Endothelial cell of umbilical vein (primary cell): Measurements from ENCODE around the gene LOXL1. TPM values are rescaled to one million over a fixed set of nuclear protein-coding genes. Genes with fewer than 3 reads are reported as not detected.

ENCODE experiments used
- BruUV-seq: library from RNA; stranded (reverse); fragments of 400-500 nt; replicated peaks from 2 replicates; lab custom pipeline; 2021; lab: Mats Ljungman, UMichigan
- CTCF ChIA-PET: fragments of 300-600, 350-600 bp; sonication (Branson Sonifier 250); formaldehyde crosslinking; loops from one replicate; lab custom pipeline; 2021; ENCODE audit warnings: antibody characterized with exemption, inconsistent platforms; lab: Charles Lee
- POLR2A ChIA-PET: fragments of 300-600, 350-600 bp; sonication (Branson Sonifier 250); formaldehyde crosslinking; loops from one replicate; lab custom pipeline; 2021; ENCODE audit warnings: antibody characterized with exemption, inconsistent platforms; lab: Charles Lee
- DNase-seq: peaks from one replicate; pipeline ENCODE4 v3.0.0-alpha.2; 2011; ENCODE audit warnings: low read depth, low spot score
- FAIRE-seq: peaks from 2 replicates; lab custom pipeline; 2011; peaks lifted over from hg19 to GRCh38; lab: Jason Lieb, UNC
- H2AFZ ChIP-seq: 2 replicates; pipeline ENCODE4 v1.6.0; 2012; ENCODE audit warnings: low read depth, low read length, control low read depth, inconsistent platforms
- H3K27ac ChIP-seq: 2 replicates; pipeline ENCODE4 v1.5.1; 2011; ENCODE audit warnings: low read depth, mild to moderate bottlenecking, control low read depth, low read length, moderate library complexity; ENCODE audit not compliant: insufficient read depth
- H3K27me3 ChIP-seq, 2 experiments: 2 replicates each; pipeline versions ENCODE4 v1.6.0 to v1.6.1; 2011; ENCODE audit warnings: low read length in 2 of 2, mixed read lengths in 1 of 2; ENCODE audit not compliant: control insufficient read depth in 2 of 2, insufficient read depth in 2 of 2
- H3K36me3 ChIP-seq, 2 experiments: 2 replicates in 1 of 2; 3 replicates in 1 of 2; pipeline ENCODE4 v1.5.1; 2011; ENCODE audit warnings: low read length in 2 of 2, mild to moderate bottlenecking in 1 of 2, moderate library complexity in 1 of 2; ENCODE audit not compliant: control insufficient read depth in 2 of 2, insufficient read depth in 2 of 2; ENCODE audit errors: extremely low read depth in 1 of 2
- H3K4me1 ChIP-seq: 3 replicates; pipeline ENCODE4 v1.5.1; 2011; ENCODE audit warnings: mild to moderate bottlenecking, low read length; ENCODE audit not compliant: control insufficient read depth, insufficient read depth; ENCODE audit errors: extremely low read depth
- H3K4me2 ChIP-seq: 2 replicates; pipeline ENCODE4 v1.6.1; 2011; ENCODE audit warnings: low read length, control low read depth, mixed read lengths; ENCODE audit not compliant: insufficient read depth
- H3K4me3 ChIP-seq, 3 experiments: fragments of 200-600 bp in 1 of 3; sonication (generic), shearing (Covaris generic) in 1 of 3; replicated peaks in 1 of 3; 2 replicates each; pipeline ENCODE4 v1.5.1; 2011 to 2016; ENCODE audit warnings: control low read depth in 3 of 3, low read length in 3 of 3, mild to moderate bottlenecking in 2 of 3, inconsistent platforms in 1 of 3, low read depth in 1 of 3, moderate library complexity in 1 of 3; ENCODE audit not compliant: insufficient read depth in 1 of 3
- H3K79me2 ChIP-seq: 2 replicates; pipeline ENCODE4 v1.6.0; 2012; ENCODE audit warnings: low read length, inconsistent platforms; ENCODE audit not compliant: control insufficient read depth, insufficient read depth
- H3K9ac ChIP-seq: replicated peaks from 2 replicates; pipeline ENCODE3; 2011; ENCODE audit warnings: low read length, control low read depth; ENCODE audit not compliant: insufficient read depth; ENCODE audit errors: extremely low read depth
- H3K9me1 ChIP-seq: replicated peaks from 3 replicates; pipeline ENCODE4 v1.6.0; 2011; ENCODE audit warnings: mild to moderate bottlenecking, low read length; ENCODE audit not compliant: control insufficient read depth, insufficient read depth; ENCODE audit errors: extremely low read depth
- H3K9me3 ChIP-seq: replicated peaks from 2 replicates; pipeline ENCODE4 v1.5.1; 2012; ENCODE audit warnings: low read length, inconsistent platforms; ENCODE audit not compliant: control insufficient read depth, insufficient read depth
- H4K20me1 ChIP-seq: replicated peaks from 2 replicates; pipeline ENCODE3; 2011; ENCODE audit warnings: mild to moderate bottlenecking, low read length; ENCODE audit not compliant: control insufficient read depth, insufficient read depth; ENCODE audit errors: extremely low read depth
- EZH2 ChIP-seq: IDR thresholded peaks from 2 replicates; pipeline ENCODE4 v1.6.1; 2012; ENCODE audit warnings: borderline replicate concordance, low read depth, mild to moderate bottlenecking, moderate library complexity, low read length, inconsistent platforms; ENCODE audit not compliant: severe bottlenecking
- FOS ChIP-seq: IDR thresholded peaks from 2 replicates; pipeline ENCODE4 v1.6.1; 2011; ENCODE audit warnings: mild to moderate bottlenecking, low read length, moderate library complexity, borderline replicate concordance; ENCODE audit not compliant: insufficient read depth
- GATA2 ChIP-seq: IDR thresholded peaks from 2 replicates; pipeline ENCODE4 v1.7.0; 2011; ENCODE audit warnings: low read depth, mild to moderate bottlenecking, moderate library complexity, mixed read lengths, low read length; ENCODE audit not compliant: insufficient read length, insufficient read depth
- JUN ChIP-seq: IDR thresholded peaks from 2 replicates; pipeline ENCODE4 v1.6.1; 2011; ENCODE audit warnings: borderline replicate concordance, low read depth; ENCODE audit not compliant: insufficient read length, insufficient read depth
- MAX ChIP-seq: IDR thresholded peaks from 2 replicates; pipeline ENCODE4 v1.6.1; 2011; ENCODE audit not compliant: insufficient read depth, insufficient read length
- MYC ChIP-seq: IDR thresholded peaks from one replicate; pipeline ENCODE4 v1.6.1; 2011; ENCODE audit warnings: mild to moderate bottlenecking, low read depth, low read length
- POLR2A ChIP-seq: IDR thresholded peaks from 2 replicates; pipeline ENCODE4 v1.6.1; 2012; ENCODE audit warnings: low read depth, mild to moderate bottlenecking, control low read depth, low read length
- POLR2AphosphoS5 ChIP-seq: IDR thresholded peaks from 2 replicates; pipeline ENCODE4 v1.6.1; 2012; ENCODE audit warnings: low read depth, mild to moderate bottlenecking, control low read depth, low read length, moderate library complexity; ENCODE audit not compliant: insufficient read depth
- dilution Hi-C: fragments of 300-500 bp; cut with MboI; formaldehyde crosslinking; loops from one replicate; pipeline ENCODE4 v1.15.0; 2019; ENCODE audit warnings: low sequenced_read_pairs; ENCODE audit not compliant: extremely low pct_ligation_motif_present
- intact Hi-C: fragments of 100-400 bp; cut with micrococcal nuclease; formaldehyde crosslinking; loops from one replicate; pipeline ENCODE4 v1.10.0; 2022
- polyA plus RNA-seq, 4 experiments: library from polyadenylated mRNA; depleted of rRNA in 3 of 4; stranded (reverse) in 3 of 4; unstranded in 1 of 4; fragments of >200 nt; gene quantifications; 2 replicates each; pipeline versions ENCODE4 v1.2.1 to v1.2.3, GENCODE V29; 2011 to 2012; ENCODE audit warnings: missing spikeins in 1 of 4
- total RNA-seq: library from RNA; stranded (reverse); gene quantifications from 2 replicates; pipeline ENCODE4 v1.2.3, GENCODE V29; 2021
- TF ChIP-seq, protein P1 (sequence below), 2 donors: IDR thresholded peaks; 1 replicate in 1 of 2; 2 replicates in 1 of 2; pipeline ENCODE4 v1.5.1; 2011; ENCODE audit warnings: low read length in 2 of 2, mild to moderate bottlenecking in 2 of 2, moderate library complexity in 2 of 2, control low read depth in 1 of 2, inconsistent platforms in 1 of 2, low read depth in 1 of 2; ENCODE audit not compliant: insufficient read depth in 1 of 2; ENCODE audit errors: extremely low read depth in 1 of 2

LOXL1 gene
- total and polyA plus RNA-seq, 2 donors (not counting 3 experiments of a cell fraction or from before 2014, with no cell fraction given), result 5.2 to 14.4 TPM

DNA sequence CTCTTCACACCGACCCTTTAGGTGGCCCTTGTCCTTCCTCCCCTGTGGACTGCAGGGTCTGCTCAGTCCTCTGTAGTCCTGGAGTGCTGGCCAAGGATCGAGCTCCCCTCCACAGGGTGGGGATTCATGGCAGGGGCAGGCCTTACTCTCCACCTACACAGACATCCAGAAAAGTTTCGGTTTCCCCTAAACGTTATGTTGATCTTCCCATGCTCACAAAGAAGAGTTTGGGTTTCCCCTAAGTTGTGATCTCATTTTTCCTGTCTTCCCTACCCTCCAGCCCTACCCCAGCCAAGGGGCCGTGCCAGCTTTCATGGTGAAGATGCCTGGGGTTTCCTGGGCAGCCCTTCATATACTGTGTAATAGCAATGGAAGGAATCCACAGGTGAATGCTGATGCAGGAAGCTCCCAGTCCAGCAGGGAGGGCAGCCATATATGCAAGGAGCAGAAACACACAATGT is 55.5 kb downstream of the LOXL1 start:
- peak overlapping the region; percentile 18 for H2AFZ ChIP-seq
- CTCF ChIA-PET, result interaction anchor here (1.7 to 2.9 kb wide), 6 partner anchors 9 to 326 kb away, joined by 7 to 50 read pairs (median 12); partner anchors contain the start of genes PML and STOML1
- H3K9ac ChIP-seq, result no peak overlapping the region
- no peaks in the 10 kb centered on the region for H4K20me1 ChIP-seq
- POLR2A ChIA-PET, result no interaction called here
- no peak for TF ChIP-seq POLR2A
- TF ChIP-seq, protein P1, sequence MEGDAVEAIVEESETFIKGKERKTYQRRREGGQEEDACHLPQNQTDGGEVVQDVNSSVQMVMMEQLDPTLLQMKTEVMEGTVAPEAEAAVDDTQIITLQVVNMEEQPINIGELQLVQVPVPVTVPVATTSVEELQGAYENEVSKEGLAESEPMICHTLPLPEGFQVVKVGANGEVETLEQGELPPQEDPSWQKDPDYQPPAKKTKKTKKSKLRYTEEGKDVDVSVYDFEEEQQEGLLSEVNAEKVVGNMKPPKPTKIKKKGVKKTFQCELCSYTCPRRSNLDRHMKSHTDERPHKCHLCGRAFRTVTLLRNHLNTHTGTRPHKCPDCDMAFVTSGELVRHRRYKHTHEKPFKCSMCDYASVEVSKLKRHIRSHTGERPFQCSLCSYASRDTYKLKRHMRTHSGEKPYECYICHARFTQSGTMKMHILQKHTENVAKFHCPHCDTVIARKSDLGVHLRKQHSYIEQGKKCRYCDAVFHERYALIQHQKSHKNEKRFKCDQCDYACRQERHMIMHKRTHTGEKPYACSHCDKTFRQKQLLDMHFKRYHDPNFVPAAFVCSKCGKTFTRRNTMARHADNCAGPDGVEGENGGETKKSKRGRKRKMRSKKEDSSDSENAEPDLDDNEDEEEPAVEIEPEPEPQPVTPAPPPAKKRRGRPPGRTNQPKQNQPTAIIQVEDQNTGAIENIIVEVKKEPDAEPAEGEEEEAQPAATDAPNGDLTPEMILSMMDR (IDR thresholded peaks at IDR 0.05; ENCODE audit: extremely low read depth in 1 of 2, insufficient read depth in 1 of 2, low read depth in 1 of 2, low read length in 2 of 2), result no peak
- no peak for TF ChIP-seq JUN
- no peak for TF ChIP-seq MAX
- no peak for TF ChIP-seq FOS
- TF ChIP-seq POLR2AphosphoS5, result no peak
- TF ChIP-seq EZH2, result no peak
- no peak for TF ChIP-seq GATA2
- TF ChIP-seq MYC, result no peak
- peak overlapping the region; percentile 70 for H3K27ac ChIP-seq
- no peak for FAIRE-seq
- no TSS peak for BruUV-seq
- intact Hi-C loops, result loop anchor here (1.0 kb wide), 2 partner anchors 11 to 44 kb away; partner anchors contain the start of gene STOML1
- H3K4me2 ChIP-seq, result peak overlapping the region; percentile 14
- no peaks in the 10 kb centered on the region for H3K27me3 ChIP-seq
- no peaks in the 10 kb centered on the region for H3K9me1 ChIP-seq
- H3K4me3 ChIP-seq, result no peak overlapping the region
- peaks cover 21% of the 10 kb centered on the region for H3K4me1 ChIP-seq
- H3K79me2 ChIP-seq, result no peaks in the 10 kb centered on the region
- DNase-seq, result no peak
- dilution Hi-C loops, result no loop called here
- H3K9me3 ChIP-seq, result no peaks in the 10 kb centered on the region
- no peaks in the 10 kb centered on the region for H3K36me3 ChIP-seq
